Measurements from ENCODE around the gene SLC25A6. TPM values are rescaled to one million over a fixed set of nuclear protein-coding genes. Genes with fewer than 3 reads are reported as not detected.

Gene SLC25A6
- total RNA-seq, 2 donors from 2014 or later, result 109 to 157 TPM

GRCh38 chrX:1394731-1395501 is 3.0 kb upstream of the SLC25A6 start:
- Histone ChIP-seq H3K4me3 (no peak overlapping the region), H3K9me3 (no peaks in the 10 kb centered on the region), H3K4me1 (peaks cover 0 to 20% of the 10 kb centered on the region in 2 donors), H3K36me3 (peaks cover 12% of the 10 kb centered on the region), H3K27ac (no peak overlapping the region), H3K27me3 (no peaks in the 10 kb centered on the region)
- no peak for DNase-seq (ENCODE audit: low spot score)
- TF ChIP-seq CTCF (IDR thresholded peaks at IDR 0.05), result no peak

GRCh38 chrX:1393871-1394615 is 2.1 kb upstream of the SLC25A6 start:
- no peak for TF ChIP-seq CTCF (IDR thresholded peaks at IDR 0.05)
- no peak overlapping the region for H3K27ac ChIP-seq
- H3K27me3 ChIP-seq, result no peaks in the 10 kb centered on the region
- H3K4me3 ChIP-seq, result no peak overlapping the region
- no peak for DNase-seq (ENCODE audit: low spot score)
- H3K36me3 ChIP-seq, result peaks cover 19% of the 10 kb centered on the region
- no peaks in the 10 kb centered on the region for H3K9me3 ChIP-seq
- H3K4me1 ChIP-seq, result peaks cover 0 to 29% of the 10 kb centered on the region in 2 donors

GRCh38 chrX:1392376-1393068 is 609 bp upstream of the SLC25A6 start:
- Histone ChIP-seq H3K9me3 (no peaks in the 10 kb centered on the region), H3K36me3 (peaks cover 34% of the 10 kb centered on the region), H3K27me3 (no peaks in the 10 kb centered on the region), H3K4me3 (peak overlapping the region; percentile 99 to 100), H3K27ac (peak overlapping the region; percentile 98 to 100), H3K4me1 (peaks cover 0 to 44% of the 10 kb centered on the region in 2 donors)
- TF ChIP-seq CTCF (IDR thresholded peaks at IDR 0.05), result no peak
- no peak for DNase-seq (ENCODE audit: low spot score)

- H3K4me3 ChIP-seq, result peak overlapping the region; percentile 99 to 100
- peaks cover 46% of the 10 kb centered on the region for H3K36me3 ChIP-seq
- H3K9me3 ChIP-seq, result no peaks in the 10 kb centered on the region
- H3K27ac ChIP-seq, result peak overlapping the region; percentile 98 to 100
- no peak for TF ChIP-seq CTCF (IDR thresholded peaks at IDR 0.05)
- DNase-seq (ENCODE audit: low spot score), result no peak
- H3K4me1 ChIP-seq, result peaks cover 0 to 50% of the 10 kb centered on the region in 2 donors
- H3K27me3 ChIP-seq, result no peaks in the 10 kb centered on the region
These were observed 575 bp downstream of the SLC25A6 start for GRCh38 chrX:1391370-1391706.

- Histone ChIP-seq H3K4me1 (peaks cover 0 to 50% of the 10 kb centered on the region in 2 donors), H3K27me3 (no peaks in the 10 kb centered on the region), H3K36me3 (peaks cover 51% of the 10 kb centered on the region), H3K27ac (peak overlapping the region; percentile 98 to 100), H3K9me3 (no peaks in the 10 kb centered on the region), H3K4me3 (peak overlapping the region; percentile 99 to 100)
- no peak for TF ChIP-seq CTCF (IDR thresholded peaks at IDR 0.05)
- peak; percentile 58 for DNase-seq (ENCODE audit: low spot score)
These were observed 1.1 kb downstream of the SLC25A6 start for GRCh38 chrX:1390621-1391369.

Measured in right atrium auricular region (tissue), 2 donors.